Gastrocnemius medialis (tissue), 4 donors: ENCODE results near the gene CIBAR2. TPM values are rescaled to one million over a fixed set of nuclear protein-coding genes. Genes with fewer than 3 reads are reported as not detected.
A peak's percentile ranks its signal among the peaks of the same experiment; 100 is the strongest.

Experiments used
- ATAC-seq, 2 donors: fragments of 150-250 bp; one replicate each; pipeline ENCODE4 v1.9.1; 2016
- DNase-seq, 2 donors: peaks; one replicate each; pipeline ENCODE4 v3.0.0-alpha.2; 2019
- H3K27ac ChIP-seq, 4 donors: fragments of 200-600 bp; sonication (generic); 1 replicate in 1 of 4; 2 replicates in 3 of 4; pipeline ENCODE4 v1.5.1; 2016 to 2018; ENCODE audit warnings: mild to moderate bottlenecking in 2 of 4, moderate library complexity in 1 of 4
- H3K27me3 ChIP-seq, 3 donors: fragments of 200-600 bp; sonication (generic) in 2 of 3; 1 replicate in 1 of 3; 2 replicates in 2 of 3; pipeline versions ENCODE4 v1.5.1 to v1.6.0; 2016 to 2019; ENCODE audit warnings: mild to moderate bottlenecking in 1 of 3, moderate library complexity in 1 of 3
- H3K36me3 ChIP-seq, 2 donors: fragments of 200-600 bp; sonication (generic) in 1 of 2; one replicate each; pipeline ENCODE4 v1.5.1; 2017 to 2018
- H3K4me1 ChIP-seq, 2 donors: fragments of 200-600 bp; sonication (generic) in 1 of 2; one replicate each; pipeline ENCODE4 v1.5.1; 2016 to 2017; ENCODE audit warnings: mild to moderate bottlenecking in 2 of 2
- H3K4me3 ChIP-seq, 4 donors: fragments of 200-600 bp; sonication (generic) in 3 of 4; 1 replicate in 1 of 4; 2 replicates in 3 of 4; pipeline ENCODE4 v1.5.1; 2016 to 2019; ENCODE audit warnings: mild to moderate bottlenecking in 2 of 4
- H3K9me3 ChIP-seq, 3 donors: fragments of 200-600 bp; sonication (generic) in 2 of 3; 1 replicate in 1 of 3; 2 replicates in 2 of 3; pipeline ENCODE4 v1.5.1; 2016 to 2019
- POLR2A ChIP-seq, 2 donors: fragments of 450-650 bp; IDR thresholded peaks; one replicate each; pipeline ENCODE4 v1.6.1; 2017; ENCODE audit warnings: antibody characterized with exemption in 2 of 2, mild to moderate bottlenecking in 2 of 2, moderate library complexity in 2 of 2
- in situ Hi-C, 4 donors: fragments of 200-750 bp; cut with MboI; loops; one replicate each; pipeline versions ENCODE4 v1.15.0 to v1.8.0; 2017; ENCODE audit warnings: low sequenced_read_pairs in 4 of 4
- intact Hi-C: fragments of 100-400 bp; cut with DNase I; formaldehyde crosslinking; loops from one replicate; pipeline ENCODE4 v1.15.1; 2023; ENCODE audit warnings: low total_unique reads
- total RNA-seq, 4 donors: library from RNA; depleted of rRNA; stranded (reverse); fragments of >200 nt; gene quantifications; one replicate each; pipeline versions ENCODE4 v1.1.0 to v1.2.3, GENCODE V29; 2016
- TF ChIP-seq, protein P1 (sequence below), 5 experiments: fragments of 450-650 bp in 3 of 5; fragments of 200-600 bp in 2 of 5; sonication (generic) in 2 of 5; IDR thresholded peaks in 4 of 5; conservative IDR thresholded peaks in 1 of 5; 1 replicate in 4 of 5; 2 replicates in 1 of 5; pipeline ENCODE4 v1.5.1; 2016 to 2019; ENCODE audit warnings: antibody characterized with exemption in 5 of 5, mild to moderate bottlenecking in 3 of 5, moderate library complexity in 3 of 5

The CIBAR2 gene
- not detected for total RNA-seq

DNA sequence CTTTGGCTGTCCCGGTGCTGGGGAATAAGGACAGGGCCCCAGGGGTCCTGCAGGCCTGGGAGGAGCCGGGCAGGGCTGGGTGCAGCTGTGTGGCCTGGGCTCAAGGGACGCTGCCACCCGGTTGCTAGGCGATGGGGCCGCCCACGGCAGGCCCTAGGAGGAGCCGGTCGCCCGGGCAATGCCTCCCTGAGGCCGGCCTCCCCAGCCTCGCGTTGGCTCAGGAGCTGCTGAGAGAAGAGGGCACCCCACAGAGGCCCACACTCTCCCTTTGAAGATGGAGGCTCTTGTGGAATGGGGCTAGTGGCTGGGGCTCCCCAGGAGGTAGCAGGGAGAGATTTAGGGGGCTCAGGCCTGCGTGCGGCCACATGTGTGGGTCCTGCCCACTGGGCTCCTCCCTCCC, at the start of gene CIBAR2:
Gene CIBAR2 (minus strand): TSS at position 109 of the 400 bp plus-strand sequence. CDS start 120 bp downstream, outside the sequence.
- Histone ChIP-seq H3K4me3 (no peak within 1 kb of the TSS), H3K9me3 (no peaks in the 10 kb centered on the region), H3K27me3 (no peaks in the 10 kb centered on the region), H3K4me1 (peaks cover 4 to 5% of the 10 kb centered on the region in 2 donors), H3K36me3 (no peaks in the 10 kb centered on the region), H3K27ac (no peak within 1 kb of the TSS)
- in situ Hi-C loops (loop anchor here in 2 of 4 donors (25.0 kb wide), 1 partner anchor 125 kb away; no protein-coding TSS in a partner anchor), intact Hi-C loops (loop anchor here (5.0 kb wide), 1 partner anchor 135 kb away; no protein-coding TSS in a partner anchor)
- ATAC-seq (no peak), DNase-seq (no peak)
- TF ChIP-seq, protein P1, sequence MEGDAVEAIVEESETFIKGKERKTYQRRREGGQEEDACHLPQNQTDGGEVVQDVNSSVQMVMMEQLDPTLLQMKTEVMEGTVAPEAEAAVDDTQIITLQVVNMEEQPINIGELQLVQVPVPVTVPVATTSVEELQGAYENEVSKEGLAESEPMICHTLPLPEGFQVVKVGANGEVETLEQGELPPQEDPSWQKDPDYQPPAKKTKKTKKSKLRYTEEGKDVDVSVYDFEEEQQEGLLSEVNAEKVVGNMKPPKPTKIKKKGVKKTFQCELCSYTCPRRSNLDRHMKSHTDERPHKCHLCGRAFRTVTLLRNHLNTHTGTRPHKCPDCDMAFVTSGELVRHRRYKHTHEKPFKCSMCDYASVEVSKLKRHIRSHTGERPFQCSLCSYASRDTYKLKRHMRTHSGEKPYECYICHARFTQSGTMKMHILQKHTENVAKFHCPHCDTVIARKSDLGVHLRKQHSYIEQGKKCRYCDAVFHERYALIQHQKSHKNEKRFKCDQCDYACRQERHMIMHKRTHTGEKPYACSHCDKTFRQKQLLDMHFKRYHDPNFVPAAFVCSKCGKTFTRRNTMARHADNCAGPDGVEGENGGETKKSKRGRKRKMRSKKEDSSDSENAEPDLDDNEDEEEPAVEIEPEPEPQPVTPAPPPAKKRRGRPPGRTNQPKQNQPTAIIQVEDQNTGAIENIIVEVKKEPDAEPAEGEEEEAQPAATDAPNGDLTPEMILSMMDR (IDR thresholded peaks at IDR 0.05 in 4 of 5, conservative IDR thresholded peaks at IDR 0.05 in 1 of 5): no peak
- TF ChIP-seq POLR2A (IDR thresholded peaks at IDR 0.05): no peak

DNA sequence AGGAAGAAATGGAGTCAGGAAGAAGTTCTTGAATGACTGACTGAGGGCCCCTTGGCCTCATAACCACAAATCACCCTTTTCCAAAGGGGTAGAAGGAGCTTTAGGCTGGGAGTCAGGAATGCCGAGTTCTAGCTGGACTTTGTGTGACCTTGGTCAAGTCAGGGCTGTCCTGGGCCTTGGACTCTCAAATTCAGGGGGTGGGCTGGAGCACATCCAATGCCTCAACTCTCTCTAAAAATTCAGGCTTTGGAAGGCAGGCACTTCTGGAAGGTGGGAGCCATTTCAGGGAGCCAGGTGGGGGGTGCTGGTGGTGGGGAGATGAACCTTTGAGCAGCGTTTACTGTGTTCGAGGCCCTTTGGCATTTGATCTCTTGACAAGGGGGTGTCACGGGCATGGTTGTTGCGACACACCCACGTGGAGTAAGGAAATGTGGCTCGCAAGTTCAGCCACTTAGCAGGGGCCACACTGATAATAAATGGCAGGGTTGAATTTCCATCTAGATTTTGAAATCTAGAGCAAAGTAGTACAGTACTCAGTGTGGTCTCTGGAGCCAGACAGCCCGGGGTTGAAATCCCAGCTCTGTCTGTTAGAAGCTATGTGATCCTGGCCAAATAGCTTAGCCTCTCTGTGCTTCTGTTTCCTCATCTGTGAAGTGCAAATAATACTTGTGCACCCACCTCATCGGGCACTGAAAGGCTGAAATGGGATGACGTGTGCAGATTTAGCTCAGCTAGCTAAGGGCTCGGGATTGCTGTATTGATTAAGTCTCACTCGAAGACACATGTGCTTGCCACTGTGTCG, 47.1 kb upstream of the CIBAR2 start:
- DNase-seq: peak in 1 of 2 donors; percentile 66

DNA sequence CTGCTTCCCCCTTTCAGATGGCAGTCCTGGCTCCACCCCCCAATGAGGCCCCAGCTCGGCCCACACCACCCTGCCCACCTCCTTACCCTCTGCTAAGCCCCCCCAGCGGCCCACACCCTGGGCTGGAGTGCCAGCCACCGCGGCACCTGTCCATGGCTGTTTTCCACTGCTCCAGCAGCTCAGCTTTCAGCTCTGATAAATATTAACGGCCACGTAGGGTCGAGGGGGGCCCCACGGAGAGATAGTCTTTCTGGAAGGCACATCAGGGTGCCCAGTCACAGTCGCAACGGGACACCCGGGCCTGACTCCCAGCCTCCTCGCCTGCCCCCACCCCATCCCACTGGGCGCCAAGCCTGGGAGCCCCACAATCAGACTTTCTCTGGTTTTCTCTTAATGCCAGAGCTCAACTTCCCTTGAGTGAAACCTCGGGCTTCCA, 46.5 kb upstream of the CIBAR2 start:
- in situ Hi-C loops: no loop called here
- Histone ChIP-seq H3K36me3 (no peaks in the 10 kb centered on the region), H3K27me3 (no peaks in the 10 kb centered on the region), H3K4me3 (no peak overlapping the region), H3K4me1 (peaks cover 62% of the 10 kb centered on the region in 2 donors), H3K9me3 (no peaks in the 10 kb centered on the region), H3K27ac (peak overlapping the region; percentile 72 to 94 (median 79))
- no peak for DNase-seq
- intact Hi-C loops: no loop called here
- TF ChIP-seq, protein P1 (IDR thresholded peaks at IDR 0.05 in 4 of 5, conservative IDR thresholded peaks at IDR 0.05 in 1 of 5): no peak
- no peak for TF ChIP-seq POLR2A (IDR thresholded peaks at IDR 0.05)
- no peak for ATAC-seq

More for the DNA sequence above, 47.1 kb upstream of the CIBAR2 start:
- Histone ChIP-seq H3K4me1 (peaks cover 56 to 60% of the 10 kb centered on the region in 2 donors), H3K4me3 (no peak overlapping the region), H3K9me3 (no peaks in the 10 kb centered on the region), H3K36me3 (no peaks in the 10 kb centered on the region), H3K27me3 (no peaks in the 10 kb centered on the region), H3K27ac (peak overlapping the region; percentile 72 to 94 (median 79))
- in situ Hi-C loops: no loop called here
- peak in 1 of 2 donors; percentile 35 for ATAC-seq
- no peak for TF ChIP-seq POLR2A (IDR thresholded peaks at IDR 0.05)
- TF ChIP-seq, protein P1 (IDR thresholded peaks at IDR 0.05 in 4 of 5, conservative IDR thresholded peaks at IDR 0.05 in 1 of 5): no peak
- intact Hi-C loops: no loop called here

DNA sequence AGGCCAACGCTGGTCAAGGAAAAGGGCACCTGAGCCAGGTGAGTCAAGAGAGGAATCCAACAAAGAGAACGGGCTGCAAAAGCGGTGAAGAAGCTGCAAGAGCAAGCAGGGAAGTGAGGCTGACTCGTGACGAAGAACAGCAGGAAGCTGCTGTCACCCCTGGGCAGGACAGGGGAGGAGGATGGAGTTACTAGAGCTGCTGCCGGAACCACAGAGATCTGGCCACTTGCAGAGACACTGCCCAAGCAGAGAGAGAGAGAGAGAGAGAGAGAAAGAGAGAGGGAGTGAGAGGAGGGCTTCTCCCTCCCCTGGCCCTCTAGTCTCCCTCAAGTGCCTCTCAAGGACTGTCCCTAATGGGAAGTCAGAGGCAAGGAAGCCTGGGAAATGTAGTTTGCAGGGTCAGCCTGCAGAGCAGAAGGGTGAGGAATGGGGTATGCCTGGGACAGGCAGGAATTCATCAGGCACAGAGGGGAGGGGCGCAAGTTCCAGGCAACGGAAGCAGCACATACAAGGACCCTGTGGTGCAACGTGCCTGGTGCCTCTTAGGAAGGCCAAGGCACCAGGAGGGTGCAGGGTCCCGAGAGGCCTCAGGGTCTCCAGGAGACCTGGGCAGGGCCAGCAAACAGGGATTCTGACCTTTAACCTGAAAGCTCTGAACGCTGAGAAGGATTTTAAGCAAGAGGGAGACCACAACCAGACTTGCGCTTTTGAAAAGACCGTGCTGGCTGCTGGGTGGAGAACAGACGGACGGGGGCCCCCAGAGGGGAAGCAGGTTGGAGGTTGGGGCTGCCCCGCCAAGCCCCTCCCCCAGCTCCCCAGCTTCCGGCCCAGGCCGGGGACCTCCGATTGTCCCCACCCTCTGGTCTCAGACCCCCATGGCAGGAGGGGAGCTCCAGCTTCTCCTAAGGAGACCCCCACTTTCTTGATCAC, 45.8 kb upstream of the CIBAR2 start:
- no peak for ATAC-seq
- Histone ChIP-seq H3K9me3 (no peaks in the 10 kb centered on the region), H3K27me3 (no peaks in the 10 kb centered on the region), H3K4me1 (peaks cover 61 to 62% of the 10 kb centered on the region in 2 donors), H3K36me3 (no peaks in the 10 kb centered on the region), H3K4me3 (no peak overlapping the region), H3K27ac (peak overlapping the region; percentile 72 to 94 (median 79))
- DNase-seq: no peak
- intact Hi-C loops: no loop called here
- TF ChIP-seq, protein P1 (IDR thresholded peaks at IDR 0.05 in 4 of 5, conservative IDR thresholded peaks at IDR 0.05 in 1 of 5): no peak
- no peak for TF ChIP-seq POLR2A (IDR thresholded peaks at IDR 0.05)
- in situ Hi-C loops: no loop called here
